ENCODE results near the gene STUB1.
A peak's percentile ranks its signal among the peaks of the same experiment; 100 is the strongest.

STUB1 gene

GRCh38 chr16:694187-694862 is 14.1 kb downstream of the STUB1 start:
- DNase-seq (ENCODE audit: low read depth in 3 of 3): no peak

GRCh38 chr16:694863-695354 is 14.7 kb downstream of the STUB1 start:
- no peak for DNase-seq (ENCODE audit: low read depth in 3 of 3)

GRCh38 chr16:695355-696089 is 15.3 kb downstream of the STUB1 start:
- peak in 2 of 3 experiments; percentile 44 to 59 for DNase-seq (ENCODE audit: low read depth in 3 of 3)

- no peak for DNase-seq (ENCODE audit: low read depth in 3 of 3)
Measured at GRCh38 chr16:698911-699671, 18.9 kb downstream of the STUB1 start.

GRCh38 chr16:700684-701584 is 20.7 kb downstream of the STUB1 start:
- no peak for DNase-seq (ENCODE audit: low read depth in 3 of 3)

- DNase-seq (ENCODE audit: low read depth in 3 of 3): no peak
Measured at GRCh38 chr16:702341-702740, 22.1 kb downstream of the STUB1 start.

GRCh38 chr16:703406-703805 is 23.2 kb downstream of the STUB1 start:
- no peak for DNase-seq (ENCODE audit: low read depth in 3 of 3)

- no peak for DNase-seq (ENCODE audit: low read depth in 3 of 3)
Measured at GRCh38 chr16:704047-704446, 23.8 kb downstream of the STUB1 start.

- no peak for DNase-seq (ENCODE audit: low read depth in 3 of 3)
Measured at GRCh38 chr16:704552-705380, 24.6 kb downstream of the STUB1 start.

GRCh38 chr16:705431-706188 is 25.4 kb downstream of the STUB1 start, which contains the start of gene FBXL16:
TSS of gene FBXL16 (minus strand) at chr16:705801. CDS start at chr16:697405, 8,396 bp downstream.
- no peak for DNase-seq (ENCODE audit: low read depth in 3 of 3)

GRCh38 chr16:706189-707061 is 26.2 kb downstream of the STUB1 start:
- no peak for DNase-seq (ENCODE audit: low read depth in 3 of 3)

- DNase-seq (ENCODE audit: low read depth in 3 of 3): no peak
Measured at GRCh38 chr16:707062-707538, 26.9 kb downstream of the STUB1 start.

- DNase-seq (ENCODE audit: low read depth in 3 of 3): no peak
Measured at GRCh38 chr16:708019-708418, 27.8 kb downstream of the STUB1 start.

- no peak for DNase-seq (ENCODE audit: low read depth in 3 of 3)
Measured at GRCh38 chr16:708959-709358, 28.7 kb downstream of the STUB1 start.

- no peak for DNase-seq (ENCODE audit: low read depth in 3 of 3)
Measured at GRCh38 chr16:709566-710499, 29.6 kb downstream of the STUB1 start.

GRCh38 chr16:710500-711075 is 30.4 kb downstream of the STUB1 start:
- no peak for DNase-seq (ENCODE audit: low read depth in 3 of 3)

- no peak for DNase-seq (ENCODE audit: low read depth in 3 of 3)
Measured at GRCh38 chr16:711084-711483, 30.9 kb downstream of the STUB1 start.

Measured in stimulated activated CD4-positive, alpha-beta T cell treated with anti-CD3 and anti-CD28 coated beads, TNF-alpha, amount 100 ng/mL, for 4 hours (primary cell).